GM19193 (cell line): Measurements from ENCODE around the gene ST6GALNAC3.

Experiments
- POLR2A ChIP-seq: IDR thresholded peaks from 4 replicates; pipeline ENCODE4 v1.6.1; 2011; ENCODE audit not compliant: insufficient read depth, insufficient read length; ENCODE audit errors: extremely low read depth

Gene ST6GALNAC3

DNA sequence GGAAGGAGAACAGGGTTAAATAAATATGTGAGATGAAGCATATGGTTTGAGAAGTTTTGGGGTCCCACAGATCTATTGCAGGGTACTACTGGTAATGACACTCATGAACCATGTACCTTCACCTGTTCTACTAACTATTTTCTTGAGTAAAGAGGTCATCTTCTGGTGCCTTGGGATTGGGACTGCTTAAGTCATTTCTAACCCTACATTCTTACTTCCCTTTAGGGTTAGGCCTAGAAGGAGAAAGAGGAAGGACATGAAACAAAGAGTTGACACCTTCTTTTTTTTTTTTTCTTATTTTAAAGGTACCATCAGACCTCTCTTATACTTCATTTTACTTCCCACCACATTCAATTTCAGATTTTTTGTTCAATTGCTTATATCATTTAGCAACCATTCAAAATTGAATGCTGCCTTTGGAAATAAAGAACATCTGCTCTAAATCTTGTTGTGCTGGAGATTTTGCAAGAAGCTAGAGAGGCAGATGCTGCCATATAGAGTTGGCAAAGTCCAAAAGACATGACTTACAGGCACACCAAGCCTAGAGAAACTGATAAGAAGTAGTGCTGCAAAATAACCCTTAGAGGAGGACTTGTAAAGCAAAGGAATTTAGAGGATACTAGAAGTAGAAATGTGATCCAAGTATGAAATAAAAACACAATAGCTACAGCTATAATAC lies 418.3 kb downstream of the ST6GALNAC3 start:
- TF ChIP-seq POLR2A: no peak

DNA sequence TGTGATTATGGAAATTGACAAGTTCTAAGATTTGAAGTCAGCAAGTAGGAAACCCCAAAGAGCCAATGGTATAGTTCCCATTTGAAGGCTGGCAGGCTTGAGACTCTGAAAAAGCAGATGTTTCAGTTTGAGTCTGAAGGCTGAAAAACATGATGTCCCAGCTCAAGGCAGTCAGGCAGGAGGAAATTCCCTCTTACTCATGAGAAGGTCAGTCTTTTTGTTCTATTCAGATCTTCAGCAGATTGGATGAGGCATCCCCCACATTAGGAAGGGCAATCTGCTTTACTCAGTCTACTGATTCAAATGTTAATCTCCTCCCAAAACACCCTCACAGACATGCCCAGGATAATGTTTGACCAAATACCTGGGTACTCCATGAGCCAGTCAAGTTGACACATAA lies 420.3 kb downstream of the ST6GALNAC3 start:
- TF ChIP-seq POLR2A: no peak

DNA sequence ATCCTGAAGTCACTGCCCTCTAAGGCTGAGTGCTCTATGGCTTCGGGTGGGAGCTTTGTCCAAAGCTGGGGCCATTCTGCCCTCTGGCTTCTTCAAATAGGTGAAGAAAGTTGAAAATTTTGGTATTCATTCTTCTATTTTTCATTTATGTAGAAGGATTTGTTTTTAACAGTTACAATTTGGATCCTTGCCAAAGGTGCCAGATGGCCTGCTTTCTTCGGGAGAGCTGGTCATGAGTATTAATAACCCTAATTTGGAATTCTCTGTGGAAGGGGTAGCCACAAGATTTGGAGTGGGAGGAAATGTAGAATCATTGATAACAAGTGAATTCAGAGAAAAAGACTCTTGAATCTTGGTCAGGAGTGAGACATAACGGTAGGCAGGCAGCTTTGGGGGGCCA lies 422.3 kb downstream of the ST6GALNAC3 start:
- TF ChIP-seq POLR2A: no peak

DNA sequence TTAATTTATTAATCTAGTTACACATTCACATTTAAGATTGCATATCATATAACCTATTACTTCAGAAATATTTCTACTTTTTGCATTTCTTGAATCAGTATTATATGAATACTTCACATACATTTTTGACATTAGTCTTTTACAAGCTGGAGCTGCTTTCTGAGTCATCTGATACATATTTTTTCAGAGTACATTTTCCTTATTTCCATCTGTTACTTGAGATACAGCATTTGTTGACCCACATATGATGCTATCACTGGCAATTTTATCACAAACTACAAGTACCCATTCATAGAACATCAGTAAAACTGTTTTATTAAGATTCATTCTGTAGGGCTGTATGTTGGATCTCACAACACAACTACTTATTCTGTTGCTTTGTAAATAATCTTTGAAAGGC lies 425.6 kb downstream of the ST6GALNAC3 start:
- no peak for TF ChIP-seq POLR2A

DNA sequence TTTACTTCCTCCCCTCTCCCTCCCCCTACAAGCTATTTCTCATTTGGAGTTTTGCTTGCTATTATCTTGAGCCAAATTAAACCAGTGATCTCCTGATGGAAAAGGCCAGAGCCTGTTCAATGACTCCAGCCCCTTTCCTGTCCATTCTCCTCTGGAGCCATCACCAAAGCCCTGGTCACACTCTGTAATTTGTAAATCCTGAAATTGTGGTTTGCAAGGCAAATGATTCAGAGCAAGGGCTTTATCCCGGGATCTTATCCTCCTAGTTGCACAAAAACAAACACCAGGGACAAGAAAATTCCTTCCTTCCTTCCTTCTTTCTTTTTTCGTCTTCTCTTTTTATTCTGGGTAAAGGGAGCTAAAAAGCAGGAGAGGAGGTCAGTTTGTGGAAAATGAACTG lies 426.6 kb downstream of the ST6GALNAC3 start:
- TF ChIP-seq POLR2A: no peak

DNA sequence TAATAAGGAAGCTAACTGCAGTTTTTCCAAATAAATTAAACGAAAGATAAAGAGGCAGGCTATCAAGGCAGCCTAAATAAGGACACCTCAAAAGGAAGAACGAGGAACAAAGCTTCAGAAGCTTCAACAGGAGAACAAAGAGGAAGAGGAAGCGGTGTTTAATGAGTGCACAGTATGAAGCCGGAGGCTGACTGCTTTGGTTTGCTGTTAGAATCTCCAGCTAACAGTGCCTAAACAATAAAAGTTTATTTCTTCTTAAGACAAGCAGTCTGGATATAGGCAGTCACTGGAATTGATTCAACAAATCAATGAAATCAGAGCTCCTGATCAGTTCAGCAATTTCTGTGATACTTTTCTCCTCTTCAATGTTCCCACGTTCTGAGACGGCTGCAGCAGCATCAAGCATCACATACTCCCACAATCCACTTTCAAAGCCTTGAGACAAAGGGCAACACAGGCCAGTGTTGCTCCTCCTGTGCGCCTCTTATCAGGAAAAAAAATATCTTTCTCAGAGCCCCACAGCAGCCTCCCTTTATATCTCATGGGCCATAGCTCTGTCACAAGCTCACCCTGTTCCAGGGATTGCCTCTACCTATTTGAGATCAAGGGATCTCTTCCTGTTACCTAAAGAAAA lies 427.2 kb downstream of the ST6GALNAC3 start:
- TF ChIP-seq POLR2A: no peak

DNA sequence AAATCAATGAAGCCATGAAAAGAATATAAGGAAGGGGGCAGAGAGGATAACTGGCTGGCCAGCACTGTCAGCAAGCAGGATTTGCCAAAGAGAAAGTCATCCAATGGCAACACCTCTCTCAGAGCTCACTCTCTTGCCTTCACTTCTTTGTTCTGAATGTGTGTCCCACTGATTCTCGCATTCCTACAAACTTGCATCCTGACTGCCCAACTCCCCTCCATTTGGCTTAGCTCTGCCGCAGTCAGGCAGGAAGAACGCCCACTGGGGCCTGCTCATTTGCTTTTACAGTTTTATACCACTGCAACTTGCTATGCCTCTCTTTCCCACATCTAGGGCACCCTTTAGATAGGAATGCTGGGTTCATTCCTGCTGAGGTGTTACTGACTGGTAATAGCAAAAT lies 428.6 kb downstream of the ST6GALNAC3 start:
- no peak for TF ChIP-seq POLR2A

DNA sequence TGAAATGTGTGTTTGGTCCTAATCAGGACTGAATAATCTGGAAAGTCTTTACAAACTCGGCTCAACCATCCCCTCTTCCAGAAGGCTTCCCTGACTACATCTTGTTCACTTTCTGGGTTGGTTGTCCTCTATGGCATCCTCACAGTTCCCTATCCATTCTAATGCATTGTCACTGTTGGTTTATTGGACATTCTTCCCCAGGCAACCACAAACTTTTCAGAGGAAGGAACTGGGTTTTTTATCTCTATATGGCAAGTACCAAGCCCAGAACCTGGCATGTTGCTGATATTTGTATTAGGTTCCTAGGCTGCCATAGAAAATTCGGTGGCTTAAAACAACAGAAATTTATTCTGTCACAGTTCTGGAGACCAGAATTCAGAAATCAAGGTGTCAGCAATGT lies 429.2 kb downstream of the ST6GALNAC3 start:
- no peak for TF ChIP-seq POLR2A

DNA sequence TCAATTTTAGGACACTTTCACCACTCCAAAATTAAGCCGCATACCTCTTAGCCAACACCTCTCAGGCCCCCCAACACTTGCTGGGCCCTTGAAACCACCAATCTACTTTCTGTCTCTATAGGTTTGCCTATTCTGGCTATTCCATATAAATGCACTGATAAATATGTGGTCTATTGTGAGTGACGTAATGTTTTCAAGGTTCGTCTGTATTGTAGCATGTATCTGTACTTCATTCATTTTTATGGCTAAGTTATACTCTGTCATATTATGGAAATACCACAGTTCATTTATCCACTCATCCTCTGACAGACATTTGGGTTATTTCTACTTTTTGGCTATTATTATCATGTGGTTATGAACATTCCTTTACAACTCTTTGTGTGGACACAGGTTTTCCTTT lies 432.8 kb downstream of the ST6GALNAC3 start:
- no peak for TF ChIP-seq POLR2A

DNA sequence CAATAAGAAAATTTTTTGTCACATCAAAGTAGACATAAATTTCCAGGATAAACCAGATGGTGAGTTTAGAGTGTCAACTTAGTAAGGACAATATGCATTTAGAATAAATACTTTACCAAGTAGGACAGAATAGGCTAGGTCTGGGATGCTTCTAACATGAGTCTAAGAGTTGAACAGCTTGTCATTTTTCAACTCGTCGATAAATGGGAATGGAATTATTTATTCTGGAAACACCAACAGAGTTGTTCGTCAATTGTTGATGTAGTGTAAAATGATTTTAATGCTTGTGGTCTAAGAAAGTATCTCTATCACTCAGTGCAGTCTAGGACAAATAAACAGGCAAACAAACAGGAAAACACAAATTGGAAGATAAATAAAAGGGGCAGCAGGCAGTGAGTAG lies 434.3 kb downstream of the ST6GALNAC3 start:
- no peak for TF ChIP-seq POLR2A

DNA sequence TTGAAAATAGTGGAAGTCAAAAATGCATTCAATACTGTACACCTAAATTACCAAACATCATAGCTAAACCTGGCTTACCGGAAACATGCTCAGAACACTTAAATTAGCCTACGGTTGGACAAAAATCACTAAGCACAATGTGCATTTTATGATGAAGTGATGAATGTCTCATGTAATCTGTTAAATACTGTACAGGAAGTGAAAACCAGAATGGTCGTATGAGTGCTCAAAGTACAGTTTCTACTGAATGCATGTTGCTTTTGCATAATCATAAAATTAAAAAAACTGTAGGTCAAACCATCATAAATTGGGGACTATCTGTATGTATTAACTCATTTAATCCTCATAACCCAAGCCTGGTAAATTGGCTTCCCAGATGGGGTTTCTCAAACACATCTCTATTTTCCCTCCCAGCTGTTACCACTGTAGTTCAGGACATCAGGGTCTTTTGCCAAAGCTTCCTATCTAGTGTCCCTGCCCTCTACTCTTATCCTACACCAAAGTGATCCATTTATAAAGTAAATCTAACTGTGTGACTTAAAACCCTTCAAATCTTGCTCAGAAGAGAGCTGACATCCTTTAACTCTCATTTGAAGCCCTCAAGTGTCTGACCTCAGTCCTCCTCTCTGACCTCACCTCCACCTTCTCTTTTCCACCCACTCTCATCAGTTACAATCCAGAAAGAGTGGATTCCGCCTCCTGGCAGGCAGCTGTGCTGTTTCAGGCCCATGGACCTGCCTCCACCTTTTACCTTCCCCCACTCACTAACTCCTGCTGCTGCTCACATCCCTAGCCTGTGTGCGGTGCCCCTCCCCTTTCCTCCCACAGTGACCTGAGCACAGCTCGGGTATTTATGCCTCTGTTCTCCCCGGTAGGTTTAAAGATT lies 436.4 kb downstream of the ST6GALNAC3 start:
- no peak for TF ChIP-seq POLR2A

DNA sequence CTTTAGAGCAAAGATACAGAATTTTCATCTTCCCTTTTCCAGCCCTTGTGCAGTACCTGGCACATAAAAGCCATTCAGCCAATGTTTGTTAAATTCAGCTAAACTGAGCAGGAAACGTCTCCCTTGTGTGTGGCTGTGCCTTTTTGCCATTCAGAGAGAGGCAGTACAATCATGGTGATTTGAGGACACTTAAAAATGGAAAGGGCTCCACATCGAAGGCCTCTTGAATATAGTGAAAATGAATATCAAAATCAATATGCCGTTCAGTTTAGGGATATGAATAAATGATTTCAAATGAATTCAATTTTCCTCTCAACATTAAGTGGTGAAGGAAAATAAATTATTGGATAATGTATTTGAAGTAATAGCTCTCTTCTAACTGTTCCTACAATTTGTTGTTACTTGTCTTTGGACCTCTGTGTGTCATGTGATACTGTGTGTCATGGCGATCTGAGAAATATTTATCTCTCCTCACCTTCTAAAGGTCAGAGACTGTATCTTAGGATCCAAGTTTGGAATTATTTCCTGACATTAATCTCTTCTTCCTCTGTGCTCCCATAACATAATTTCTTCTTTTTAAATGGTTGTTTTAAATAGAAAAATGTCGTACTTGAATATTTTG lies 437.1 kb downstream of the ST6GALNAC3 start:
- no peak for TF ChIP-seq POLR2A

DNA sequence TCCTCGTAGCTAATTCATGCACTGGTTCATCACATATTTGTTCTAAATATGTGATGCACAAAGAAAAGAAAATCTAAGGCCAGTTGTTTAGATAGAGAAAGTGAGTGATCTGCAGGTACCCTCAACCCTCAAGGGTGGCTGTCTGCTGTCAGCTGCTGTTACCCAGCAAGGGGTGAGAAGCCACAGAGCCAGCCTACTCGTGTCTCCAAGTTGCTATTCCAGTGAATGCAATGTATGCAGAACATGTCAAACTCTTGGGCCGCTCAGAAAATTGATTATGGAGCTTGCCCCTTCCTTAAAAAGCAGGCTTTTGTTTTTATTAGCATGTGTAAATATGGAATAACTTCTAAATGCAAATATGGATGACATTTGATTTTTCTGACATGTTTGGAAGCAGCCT lies 456.4 kb downstream of the ST6GALNAC3 start:
- no peak for TF ChIP-seq POLR2A

DNA sequence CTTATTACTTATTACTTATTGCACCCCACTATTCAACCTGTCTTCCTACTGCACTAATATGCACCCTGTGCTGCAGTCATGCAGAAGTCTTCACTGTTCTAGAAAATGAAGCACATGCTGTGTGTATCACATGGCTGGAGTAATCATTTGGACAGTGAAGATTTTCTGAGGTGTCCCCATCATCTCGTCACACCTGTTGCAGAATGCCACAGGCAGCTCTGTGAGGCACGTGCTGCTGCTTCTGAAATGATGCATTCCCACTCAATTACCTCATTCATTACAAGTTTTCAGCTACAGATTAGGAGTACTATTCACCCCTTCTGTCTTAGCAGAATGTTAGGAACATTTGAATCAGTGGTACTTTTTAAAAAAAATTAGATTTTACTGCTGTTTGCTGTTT lies 467.1 kb downstream of the ST6GALNAC3 start:
- TF ChIP-seq POLR2A: no peak

DNA sequence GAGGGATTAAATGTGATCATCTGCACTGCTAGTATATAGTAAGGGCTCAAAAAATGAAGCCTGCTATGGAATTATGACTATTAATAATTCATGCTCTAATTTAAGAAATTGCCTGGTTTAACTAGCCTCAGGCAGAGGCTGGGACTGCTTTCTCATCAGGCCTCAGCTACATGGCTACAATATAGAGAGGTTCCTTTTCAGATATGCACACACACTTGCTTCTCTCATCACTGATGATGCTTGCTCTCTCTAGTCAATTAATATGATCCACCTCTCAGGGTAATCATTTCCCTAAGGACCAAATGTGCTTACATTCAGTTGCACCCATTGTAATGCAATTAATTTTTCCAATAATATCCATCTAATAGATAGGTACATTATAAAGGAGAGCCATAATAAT lies 467.8 kb downstream of the ST6GALNAC3 start:
- TF ChIP-seq POLR2A: no peak
